Muscle of leg (tissue), 11 donors: Measurements from ENCODE around the gene MALRD1. TPM values are rescaled to one million over a fixed set of nuclear protein-coding genes. Genes with fewer than 3 reads are reported as not detected.

Experiments
- DNase-seq: peaks from one replicate; pipeline ENCODE4 v3.0.0; 2013
- H3K27ac ChIP-seq: one replicate; pipeline ENCODE4 v1.5.1; 2013; ENCODE audit warnings: mild to moderate bottlenecking, low read length, control low read depth
- H3K27me3 ChIP-seq: one replicate; pipeline ENCODE4 v1.6.1; 2013; ENCODE audit warnings: low read length; ENCODE audit not compliant: control insufficient read depth, insufficient read depth
- H3K36me3 ChIP-seq: one replicate; pipeline ENCODE4 v1.6.1; 2013; ENCODE audit warnings: low read length; ENCODE audit not compliant: control insufficient read depth, insufficient read depth
- H3K4me1 ChIP-seq: one replicate; pipeline ENCODE4 v1.6.1; 2013; ENCODE audit warnings: low read length; ENCODE audit not compliant: control insufficient read depth, insufficient read depth
- H3K4me3 ChIP-seq: one replicate; pipeline ENCODE4 v1.5.1; 2013; ENCODE audit warnings: low read length, control low read depth
- H3K9me3 ChIP-seq: replicated peaks from 2 replicates; pipeline ENCODE4 v1.6.1; 2013; ENCODE audit warnings: low read depth, low read length; ENCODE audit not compliant: control insufficient read depth
- WGBS: methylation state at CpG from one replicate; pipeline ENCODE4 v1.1.5; 2013; ENCODE audit warnings: missing lambda C conversion rate; ENCODE audit not compliant: insufficient coverage; 5-methylcytosine and 5-hydroxymethylcytosine counted together
- polyA plus RNA-seq, 8 donors: library from polyadenylated mRNA; unstranded; fragments of 120-200 nt; gene quantifications; one replicate each; pipeline versions ENCODE4 v1.2.1 to v1.2.3, GENCODE V29; 2013; ENCODE audit warnings: inconsistent platforms in 1 of 8, low replicate concordance in 1 of 8; ENCODE audit not compliant: insufficient read length in 8 of 8, insufficient read depth in 1 of 8
- total RNA-seq: library from RNA; stranded (reverse); fragments of 120-200 nt; gene quantifications from one replicate; pipeline ENCODE4 v1.2.4, GENCODE V29; 2013

MALRD1 gene
- total and polyA plus RNA-seq, 9 donors: 0.45 to 6.2 (median 1.0) TPM

DNA sequence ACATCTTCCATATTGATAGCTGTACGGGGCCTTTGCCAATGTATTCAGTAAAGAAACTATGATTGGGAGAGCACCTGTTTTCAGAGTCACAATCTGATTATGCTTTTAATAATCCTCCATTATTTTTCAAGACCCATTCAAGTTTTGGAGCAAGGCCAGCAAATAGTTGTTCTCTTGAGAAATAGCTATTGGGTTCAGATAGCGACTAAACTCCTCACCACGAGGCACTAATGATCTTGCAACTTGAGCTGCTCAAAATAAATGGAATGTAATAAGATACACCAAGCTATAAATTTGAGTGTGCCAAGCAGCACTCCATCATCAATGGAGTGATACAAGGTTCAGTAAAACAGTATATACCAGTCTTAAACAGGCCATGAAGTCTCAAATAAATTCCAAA lies 7.4 kb upstream of the MALRD1 start:
- no peak for DNase-seq
- H3K27me3 ChIP-seq: no peaks in the 10 kb centered on the region
- H3K27ac ChIP-seq: no peak overlapping the region
- H3K36me3 ChIP-seq: no peaks in the 10 kb centered on the region
- WGBS: no CpG with 5 or more reads among the region's 3 CpGs
- H3K4me3 ChIP-seq: no peak overlapping the region
- H3K9me3 ChIP-seq: peaks cover 3% of the 10 kb centered on the region
- H3K4me1 ChIP-seq: no peaks in the 10 kb centered on the region

DNA sequence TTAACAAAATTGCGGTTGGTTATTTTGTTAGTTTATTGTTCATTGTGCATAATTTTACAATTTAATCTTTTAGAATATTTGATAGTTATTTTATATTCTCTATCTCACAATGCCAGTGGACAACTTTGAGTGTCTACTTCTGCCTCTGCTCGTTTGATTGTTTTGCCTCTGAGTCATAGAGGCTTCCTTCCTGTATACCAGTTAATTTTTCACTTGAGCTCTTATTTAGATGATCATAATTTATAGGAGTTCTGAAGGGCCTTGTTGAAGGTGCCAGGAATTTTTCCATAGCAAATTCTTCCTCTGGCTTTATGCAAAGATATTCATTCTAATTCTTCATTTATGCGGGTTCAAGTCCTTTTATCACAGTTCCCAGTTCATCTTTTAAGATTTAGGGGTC lies 5.2 kb upstream of the MALRD1 start:
- no peak overlapping the region for H3K27ac ChIP-seq
- WGBS: no CpG with 5 or more reads among the region's 3 CpGs
- H3K9me3 ChIP-seq: peaks cover 3% of the 10 kb centered on the region
- no peak overlapping the region for H3K4me3 ChIP-seq
- no peak for DNase-seq
- no peaks in the 10 kb centered on the region for H3K4me1 ChIP-seq
- H3K36me3 ChIP-seq: no peaks in the 10 kb centered on the region
- H3K27me3 ChIP-seq: no peaks in the 10 kb centered on the region

- DNase-seq: no peak
- 67% methylated on average over 1 of the region's 1 CpG for WGBS
- Histone ChIP-seq H3K4me1 (no peaks in the 10 kb centered on the region), H3K4me3 (no peak overlapping the region), H3K27ac (no peak overlapping the region), H3K9me3 (no peaks in the 10 kb centered on the region), H3K27me3 (no peaks in the 10 kb centered on the region), H3K36me3 (no peaks in the 10 kb centered on the region)
These were observed 1.9 kb upstream of the MALRD1 start for GRCh38 chr10:19046679-19047078.

GRCh38 chr10:19048891-19049290 lies 290 bp downstream of the MALRD1 start:
- WGBS: no CpG with 5 or more reads among the region's 3 CpGs
- no peak overlapping the region for H3K4me3 ChIP-seq
- no peaks in the 10 kb centered on the region for H3K36me3 ChIP-seq
- no peaks in the 10 kb centered on the region for H3K9me3 ChIP-seq
- H3K27me3 ChIP-seq: no peaks in the 10 kb centered on the region
- no peaks in the 10 kb centered on the region for H3K4me1 ChIP-seq
- no peak for DNase-seq
- no peak overlapping the region for H3K27ac ChIP-seq

- H3K27me3 ChIP-seq: no peaks in the 10 kb centered on the region
- H3K36me3 ChIP-seq: no peaks in the 10 kb centered on the region
- no peaks in the 10 kb centered on the region for H3K4me1 ChIP-seq
- DNase-seq: no peak
- no peak overlapping the region for H3K27ac ChIP-seq
- WGBS: no CpG with 5 or more reads among the region's 2 CpGs
- H3K9me3 ChIP-seq: no peaks in the 10 kb centered on the region
- H3K4me3 ChIP-seq: no peak overlapping the region
These were observed 966 bp downstream of the MALRD1 start for GRCh38 chr10:19049567-19049966.

- Histone ChIP-seq H3K27ac (no peak overlapping the region), H3K4me1 (no peaks in the 10 kb centered on the region), H3K9me3 (no peaks in the 10 kb centered on the region), H3K27me3 (no peaks in the 10 kb centered on the region), H3K36me3 (no peaks in the 10 kb centered on the region), H3K4me3 (no peak overlapping the region)
- WGBS: no CpG with 5 or more reads among the region's 5 CpGs
- no peak for DNase-seq
These were observed 5.8 kb downstream of the MALRD1 start for GRCh38 chr10:19054289-19054835.

GRCh38 chr10:19058046-19058445 lies 9.4 kb downstream of the MALRD1 start:
- Histone ChIP-seq H3K4me3 (no peak overlapping the region), H3K36me3 (no peaks in the 10 kb centered on the region), H3K4me1 (no peaks in the 10 kb centered on the region), H3K27me3 (no peaks in the 10 kb centered on the region), H3K9me3 (no peaks in the 10 kb centered on the region), H3K27ac (no peak overlapping the region)
- no CpG with 5 or more reads among the region's 4 CpGs for WGBS
- no peak for DNase-seq

GRCh38 chr10:19063986-19064385 lies 15.4 kb downstream of the MALRD1 start:
- Histone ChIP-seq H3K9me3 (no peaks in the 10 kb centered on the region), H3K4me3 (no peak overlapping the region), H3K27me3 (no peaks in the 10 kb centered on the region), H3K4me1 (no peaks in the 10 kb centered on the region), H3K36me3 (no peaks in the 10 kb centered on the region), H3K27ac (no peak overlapping the region)
- no peak for DNase-seq
- 100% methylated on average over 1 of the region's 6 CpGs for WGBS

DNA sequence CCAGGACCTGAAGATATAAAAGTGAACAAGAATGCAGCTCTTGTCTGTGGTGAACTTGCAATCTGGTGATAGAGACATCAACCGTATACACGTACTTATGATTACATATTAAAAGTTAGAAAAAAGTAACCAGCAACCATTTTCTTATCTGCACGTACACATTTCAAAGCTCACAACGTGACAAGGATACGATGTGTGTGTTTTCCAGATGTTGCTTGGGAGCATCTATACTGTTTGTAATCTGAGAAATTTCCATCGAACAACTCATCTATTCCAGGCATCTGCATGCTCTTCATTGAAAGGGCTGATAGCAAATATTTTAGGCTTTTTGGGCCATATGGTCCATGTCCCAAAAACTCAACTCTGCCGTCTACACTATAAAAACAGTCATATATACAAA lies 23.3 kb downstream of the MALRD1 start:
- Histone ChIP-seq H3K4me1 (no peaks in the 10 kb centered on the region), H3K27me3 (no peaks in the 10 kb centered on the region), H3K9me3 (no peaks in the 10 kb centered on the region), H3K36me3 (no peaks in the 10 kb centered on the region), H3K4me3 (no peak overlapping the region), H3K27ac (no peak overlapping the region)
- no CpG with 5 or more reads among the region's 7 CpGs for WGBS
- DNase-seq: no peak

DNA sequence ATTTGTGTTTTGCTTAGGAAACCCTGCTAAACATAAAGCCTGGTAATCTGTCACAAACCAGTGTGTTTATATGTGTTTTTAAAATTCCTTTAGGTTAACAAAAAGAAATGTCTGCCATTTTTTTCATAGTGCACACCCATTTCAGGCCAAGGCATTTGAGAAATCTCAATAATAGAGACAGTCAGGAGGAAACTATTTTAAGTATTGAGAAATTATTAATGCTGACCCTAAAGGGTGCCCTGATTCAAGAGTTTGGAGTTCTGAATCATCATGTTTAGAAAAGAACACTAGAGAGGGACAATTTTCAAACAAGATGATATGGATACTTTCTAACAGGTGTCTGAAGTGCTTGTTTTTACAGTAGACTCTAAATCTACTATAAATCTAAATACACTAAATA lies 28.7 kb downstream of the MALRD1 start:
- Histone ChIP-seq H3K27ac (no peak overlapping the region), H3K4me3 (no peak overlapping the region), H3K27me3 (no peaks in the 10 kb centered on the region), H3K9me3 (no peaks in the 10 kb centered on the region), H3K4me1 (no peaks in the 10 kb centered on the region), H3K36me3 (no peaks in the 10 kb centered on the region)
- DNase-seq: no peak

- no peaks in the 10 kb centered on the region for H3K27me3 ChIP-seq
- no peaks in the 10 kb centered on the region for H3K4me1 ChIP-seq
- H3K4me3 ChIP-seq: no peak overlapping the region
- 13% methylated on average over 2 of the region's 5 CpGs for WGBS
- no peaks in the 10 kb centered on the region for H3K36me3 ChIP-seq
- no peak overlapping the region for H3K27ac ChIP-seq
- DNase-seq: no peak
- H3K9me3 ChIP-seq: no peaks in the 10 kb centered on the region
These were observed 48.0 kb downstream of the MALRD1 start for GRCh38 chr10:19096501-19097073.
